Measurements from ENCODE around the gene NAALADL2. TPM values are rescaled to one million over a fixed set of nuclear protein-coding genes. Genes with fewer than 3 reads are reported as not detected.

NAALADL2 gene
- not detected in 2 replicates for total RNA-seq
- 0.56 TPM for total RNA-seq (2013)
- not detected in 2 replicates for polyA plus RNA-seq
- 0.14 TPM in 1 of 2 replicates, not detected in the other for polyA minus RNA-seq

- H3K4me1 Mint-ChIP-seq = no peaks in the 10 kb centered on the region
- H3K4me3 Mint-ChIP-seq = no peak within 1 kb of the TSS
- H3K9me3 Mint-ChIP-seq (ENCODE audit: insufficient read depth) = peaks cover 2% of the 10 kb centered on the region
- Histone ChIP-seq H3K36me3 (replicated peaks in 1 of 2; ENCODE audit: control extremely low read depth in 1 of 2, control insufficient read depth in 1 of 2, extremely low read depth in 1 of 2, insufficient read depth in 2 of 2, low read length in 1 of 2) (no peaks in the 10 kb centered on the region), H3K79me2 (ENCODE audit: control insufficient read depth, insufficient read depth, low read length) (no peaks in the 10 kb centered on the region), H3K9ac (ENCODE audit: low read length) (no peak within 1 kb of the TSS), H3K27me3 (replicated peaks in 1 of 4; ENCODE audit: control extremely low read depth in 1 of 4, control insufficient read depth in 3 of 4, insufficient read depth in 4 of 4, low read length in 3 of 4) (no peaks in the 10 kb centered on the region), H3K27ac (ENCODE audit: low read length in 2 of 2) (no peak within 1 kb of the TSS), H3K4me2 (replicated peaks; ENCODE audit: low read depth, low read length, poor library complexity, severe bottlenecking) (no peak within 1 kb of the TSS), H4K20me1 (ENCODE audit: control insufficient read depth, insufficient read depth, low read length, poor library complexity, severe bottlenecking) (no peaks in the 10 kb centered on the region), H2AFZ (ENCODE audit: insufficient read depth, low read depth, low read length, poor library complexity, severe bottlenecking) (no peak within 1 kb of the TSS), H3K4me3 (ENCODE audit: control extremely low read depth in 1 of 5, extremely low read depth in 1 of 5, insufficient read depth in 1 of 5, low read depth in 2 of 5, low read length in 4 of 5) (no peak within 1 kb of the TSS), H3K9me3 (ENCODE audit: control extremely low read depth in 1 of 3, control insufficient read depth in 2 of 3, insufficient read depth in 1 of 3, low read length in 2 of 3) (no peaks in the 10 kb centered on the region), H3K4me1 (ENCODE audit: control insufficient read depth in 2 of 2, insufficient read depth in 2 of 2, low read length in 2 of 2) (no peaks in the 10 kb centered on the region)
- CTCF ChIA-PET = no interaction called here
- DNase-seq (no peak), ATAC-seq (ENCODE audit: low read depth) (no peak)
- TF ChIP-seq CTCF (IDR thresholded peaks at IDR 0.05) (no peak), EZH2 (IDR thresholded peaks at IDR 0.05; ENCODE audit: borderline replicate concordance, insufficient read depth, low read depth, low read length, poor library complexity, severe bottlenecking) (no peak)
- WGBS (ENCODE audit: insufficient coverage) = no CpG with 5 or more reads among the region's 5 CpGs
- intact Hi-C loops (cut with micrococcal nuclease) = no loop called here
- H3K27me3 Mint-ChIP-seq = no peaks in the 10 kb centered on the region
- POLR2A ChIA-PET = no interaction called here
- no peak within 1 kb of the TSS for H3K27ac Mint-ChIP-seq
Measured at GRCh38 chr3:174859114-174859735, at the start of gene NAALADL2. Gene NAALADL2, plus strand, starts transcription at chr3:174859334.

DNA sequence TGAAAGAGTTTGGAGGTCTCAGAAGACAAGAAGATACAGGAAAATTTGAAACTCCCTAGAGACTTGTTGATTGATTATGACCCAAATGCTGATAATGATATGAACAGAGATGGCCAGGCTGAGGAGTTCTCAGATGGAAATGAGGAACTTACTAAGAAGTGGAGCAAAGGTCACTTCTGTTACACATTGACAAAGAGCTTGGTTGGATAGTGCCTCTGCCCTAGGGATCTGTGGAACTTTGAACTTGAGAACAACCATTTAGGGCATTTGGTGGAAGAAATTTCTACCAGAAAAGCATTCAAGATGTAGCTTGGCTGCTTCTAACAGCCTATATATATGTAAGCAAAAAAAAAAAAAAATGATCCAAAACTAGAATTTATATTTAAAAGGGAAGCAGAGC lies 48.9 kb upstream of the NAALADL2 start:
- no peaks in the 10 kb centered on the region for H3K4me1 ChIP-seq (ENCODE audit: control insufficient read depth in 2 of 2, insufficient read depth in 2 of 2, low read length in 2 of 2)
- peaks cover 0 to 8% (median 0%) of the 10 kb centered on the region in 3 donors for H3K9me3 ChIP-seq (ENCODE audit: control extremely low read depth in 1 of 3, control insufficient read depth in 2 of 3, insufficient read depth in 1 of 3, low read length in 2 of 3)
- Mint-ChIP-seq H3K27me3 (no peaks in the 10 kb centered on the region), H3K4me1 (no peaks in the 10 kb centered on the region), H3K27ac (no peak overlapping the region), H3K9me3 (ENCODE audit: insufficient read depth) (peaks cover 4% of the 10 kb centered on the region), H3K4me3 (no peak overlapping the region)
- ATAC-seq (ENCODE audit: low read depth) (no peak), DNase-seq (no peak)
- ChIA-PET CTCF (no interaction called here), POLR2A (no interaction called here)
- no peaks in the 10 kb centered on the region for H3K27me3 ChIP-seq (replicated peaks in 1 of 4; ENCODE audit: control extremely low read depth in 1 of 4, control insufficient read depth in 3 of 4, insufficient read depth in 4 of 4, low read length in 3 of 4)
- no peak overlapping the region for H3K4me2 ChIP-seq (replicated peaks; ENCODE audit: low read depth, low read length, poor library complexity, severe bottlenecking)
- no peaks in the 10 kb centered on the region for H3K79me2 ChIP-seq (ENCODE audit: control insufficient read depth, insufficient read depth, low read length)
- no peak overlapping the region for H3K4me3 ChIP-seq (ENCODE audit: control extremely low read depth in 1 of 5, extremely low read depth in 1 of 5, insufficient read depth in 1 of 5, low read depth in 2 of 5, low read length in 4 of 5)
- no peaks in the 10 kb centered on the region for H4K20me1 ChIP-seq (ENCODE audit: control insufficient read depth, insufficient read depth, low read length, poor library complexity, severe bottlenecking)
- H3K27ac ChIP-seq (ENCODE audit: low read length in 2 of 2) = no peak overlapping the region
- intact Hi-C loops (cut with micrococcal nuclease) = no loop called here
- TF ChIP-seq EZH2 (IDR thresholded peaks at IDR 0.05; ENCODE audit: borderline replicate concordance, insufficient read depth, low read depth, low read length, poor library complexity, severe bottlenecking) (no peak), CTCF (IDR thresholded peaks at IDR 0.05) (no peak)
- H3K36me3 ChIP-seq (replicated peaks in 1 of 2; ENCODE audit: control extremely low read depth in 1 of 2, control insufficient read depth in 1 of 2, extremely low read depth in 1 of 2, insufficient read depth in 2 of 2, low read length in 1 of 2) = no peaks in the 10 kb centered on the region
- H2AFZ ChIP-seq (ENCODE audit: insufficient read depth, low read depth, low read length, poor library complexity, severe bottlenecking) = no peak overlapping the region
- no peak overlapping the region for H3K9ac ChIP-seq (ENCODE audit: low read length)

Data from B cell (primary cell).